Endothelial cell (in vitro differentiated cells): ENCODE data around the gene RGS6. TPM values are rescaled to one million over a fixed set of nuclear protein-coding genes. Genes with fewer than 3 reads are reported as not detected.

ENCODE experiments used
- DNase-seq: peaks from one replicate; pipeline ENCODE4 v3.0.0; 2021; ENCODE audit warnings: low spot score
- H3K27ac Mint-ChIP-seq: one replicate; pipeline ENCODE4 v1.8.0; 2021; ENCODE audit warnings: mixed read lengths, inconsistent platforms; ENCODE audit not compliant: unreplicated experiment
- H3K27me3 Mint-ChIP-seq: one replicate; pipeline ENCODE4 v1.8.0; 2021; ENCODE audit warnings: mild to moderate bottlenecking, moderate library complexity, mixed read lengths, inconsistent platforms; ENCODE audit not compliant: unreplicated experiment
- H3K36me3 Mint-ChIP-seq: one replicate; pipeline ENCODE4 v1.8.0; 2021; ENCODE audit warnings: mild to moderate bottlenecking, low read depth, mixed read lengths, inconsistent platforms; ENCODE audit not compliant: unreplicated experiment
- H3K4me1 Mint-ChIP-seq: one replicate; pipeline ENCODE4 v1.8.0; 2021; ENCODE audit warnings: mild to moderate bottlenecking, mixed read lengths, inconsistent platforms; ENCODE audit not compliant: unreplicated experiment
- H3K4me3 Mint-ChIP-seq: one replicate; pipeline ENCODE4 v1.8.0; 2021; ENCODE audit warnings: mild to moderate bottlenecking, mixed read lengths, inconsistent platforms; ENCODE audit not compliant: unreplicated experiment
- H3K9me3 Mint-ChIP-seq: one replicate; pipeline ENCODE4 v1.8.0; 2021; ENCODE audit warnings: mixed read lengths, inconsistent platforms; ENCODE audit not compliant: unreplicated experiment
- CTCF ChIP-seq: fragments of 200-600 bp; sonication (generic); IDR thresholded peaks from one replicate; pipeline ENCODE4 v1.5.0; 2021; ENCODE audit warnings: antibody characterized with exemption; ENCODE audit not compliant: unreplicated experiment
- total RNA-seq: library from RNA; stranded (reverse); fragmentation: NEBNext Ultra II Directional; extraction: Animal tissue kit (Norgen Biotek cat#: 25700); gene quantifications from one replicate; pipeline ENCODE4 v1.2.1, GENCODE V29; 2021; ENCODE audit not compliant: unreplicated experiment

The RGS6 gene
- total RNA-seq, 1 donor from 2014 or later = 15.7 TPM

- peaks cover 23% of the 10 kb centered on the region for H3K4me1 Mint-ChIP-seq
- H3K9me3 Mint-ChIP-seq = no peaks in the 10 kb centered on the region
- DNase-seq = peak; percentile 0
- no peak overlapping the region for H3K27ac Mint-ChIP-seq
- peaks cover 7% of the 10 kb centered on the region for H3K27me3 Mint-ChIP-seq
- H3K4me3 Mint-ChIP-seq = no peak overlapping the region
- H3K36me3 Mint-ChIP-seq = no peaks in the 10 kb centered on the region
- no peak for TF ChIP-seq CTCF
Observed at GRCh38 chr14:72611506-72611905, 679.3 kb downstream of the RGS6 start.

DNA sequence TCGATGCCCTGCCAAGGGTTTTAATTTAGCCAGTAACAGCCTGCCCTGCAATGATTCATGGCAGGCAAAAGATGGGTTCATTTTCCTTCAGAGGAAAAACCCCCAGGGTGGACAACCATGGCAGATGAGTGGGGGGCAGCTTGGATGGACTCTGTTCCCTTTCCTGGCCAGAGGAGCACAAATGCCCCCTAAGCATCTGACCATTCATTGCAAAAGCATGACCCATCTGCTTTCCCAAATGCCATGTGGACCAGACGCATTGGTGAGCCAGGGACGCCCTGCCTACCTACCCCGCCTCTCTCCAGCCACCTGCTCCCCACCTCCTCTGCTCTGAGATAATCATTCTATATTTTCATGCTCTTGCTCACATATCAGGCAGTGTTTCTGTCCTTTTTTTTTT is 679.8 kb downstream of the RGS6 start:
- Mint-ChIP-seq H3K36me3 (no peaks in the 10 kb centered on the region), H3K4me1 (peaks cover 27% of the 10 kb centered on the region), H3K27ac (no peak overlapping the region), H3K4me3 (no peak overlapping the region), H3K27me3 (peaks cover 4% of the 10 kb centered on the region), H3K9me3 (no peaks in the 10 kb centered on the region)
- peak; percentile 1 for DNase-seq
- no peak for TF ChIP-seq CTCF

GRCh38 chr14:72613231-72613974 is 681.2 kb downstream of the RGS6 start:
- no peak overlapping the region for H3K27ac Mint-ChIP-seq

DNA sequence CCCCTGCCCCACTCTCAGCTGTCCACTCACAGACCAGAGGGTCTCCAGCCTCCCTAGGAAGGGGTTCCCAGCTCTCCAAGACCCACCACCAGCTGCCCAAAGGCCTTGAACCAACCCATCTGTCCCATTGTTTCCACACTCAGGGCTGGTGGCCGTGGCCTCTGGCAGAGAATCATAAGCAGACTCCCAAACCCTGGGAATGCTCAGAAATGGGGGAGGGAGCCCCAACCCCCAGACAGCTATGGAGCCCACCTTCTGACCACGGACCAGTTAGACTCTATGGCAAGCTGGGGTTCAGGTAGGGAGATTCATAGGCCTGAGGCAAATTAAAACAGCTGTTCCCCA is 681.7 kb downstream of the RGS6 start:
- Mint-ChIP-seq H3K4me3 (no peak overlapping the region), H3K36me3 (no peaks in the 10 kb centered on the region), H3K4me1 (peaks cover 37% of the 10 kb centered on the region), H3K9me3 (no peaks in the 10 kb centered on the region), H3K27me3 (peaks cover 6% of the 10 kb centered on the region), H3K27ac (no peak overlapping the region)
- TF ChIP-seq CTCF = no peak
- DNase-seq = no peak

More at GRCh38 chr14:72613231-72613974, 681.2 kb downstream of the RGS6 start:
- TF ChIP-seq CTCF = no peak
- Mint-ChIP-seq H3K27me3 (peaks cover 6% of the 10 kb centered on the region), H3K36me3 (no peaks in the 10 kb centered on the region), H3K9me3 (no peaks in the 10 kb centered on the region), H3K4me3 (no peak overlapping the region), H3K4me1 (peaks cover 37% of the 10 kb centered on the region)
- no peak for DNase-seq

DNA sequence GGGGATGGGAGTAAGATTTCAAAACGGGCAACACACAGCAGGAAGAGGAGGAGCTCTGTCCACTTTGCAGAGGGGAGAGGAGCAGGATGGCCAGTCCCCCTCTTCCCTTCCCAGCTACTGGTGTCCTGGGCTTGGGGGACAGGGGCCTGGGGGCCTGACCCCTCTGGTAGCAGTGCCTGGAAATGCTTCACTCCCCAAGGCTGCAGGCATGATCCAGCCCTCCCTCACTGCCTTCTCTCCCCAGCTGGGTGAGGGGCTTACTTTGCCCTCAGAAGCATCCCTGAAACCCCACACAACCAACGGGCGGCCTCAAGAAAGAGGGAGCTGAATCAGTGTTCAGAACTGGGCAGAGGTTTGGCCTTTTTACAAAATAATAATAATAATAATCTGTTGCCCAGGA is 682.1 kb downstream of the RGS6 start:
- Mint-ChIP-seq H3K4me3 (no peak overlapping the region), H3K36me3 (no peaks in the 10 kb centered on the region), H3K27me3 (peaks cover 6% of the 10 kb centered on the region), H3K4me1 (peaks cover 37% of the 10 kb centered on the region), H3K27ac (no peak overlapping the region), H3K9me3 (no peaks in the 10 kb centered on the region)
- no peak for TF ChIP-seq CTCF
- DNase-seq = no peak
